ENCODE results near the gene NIT1. TPM values are rescaled to one million over a fixed set of nuclear protein-coding genes. Genes with fewer than 3 reads are reported as not detected.

The NIT1 gene
- total and polyA plus RNA-seq, 2 of the 8 experiments (the other 6 are each of a cell fraction or from before 2014, with no cell fraction given): 33.0 to 40.4 TPM

- TF ChIP-seq RAD21 (IDR thresholded peaks at IDR 0.05 in 1 of 2, conservative IDR thresholded peaks at IDR 0.05 in 1 of 2; ENCODE audit: low read depth in 2 of 2, low read length in 2 of 2): no peak
- no peak for TF ChIP-seq CHD7 (IDR thresholded peaks at IDR 0.05; ENCODE audit: insufficient replicate concordance, low read length)
- no peak for TF ChIP-seq CTBP2 (IDR thresholded peaks at IDR 0.05; ENCODE audit: borderline replicate concordance, insufficient read depth, insufficient read length, low read length)
- no peak for TF ChIP-seq CBX8 (IDR thresholded peaks at IDR 0.05; ENCODE audit: borderline replicate concordance, low read depth, low read length)
Observed at GRCh38 chr1:161162806-161163205, 44.9 kb downstream of the NIT1 start (continued).

All from H1 (cell line).